ENCODE measurements around the gene POLD2.

POLD2 gene

DNA sequence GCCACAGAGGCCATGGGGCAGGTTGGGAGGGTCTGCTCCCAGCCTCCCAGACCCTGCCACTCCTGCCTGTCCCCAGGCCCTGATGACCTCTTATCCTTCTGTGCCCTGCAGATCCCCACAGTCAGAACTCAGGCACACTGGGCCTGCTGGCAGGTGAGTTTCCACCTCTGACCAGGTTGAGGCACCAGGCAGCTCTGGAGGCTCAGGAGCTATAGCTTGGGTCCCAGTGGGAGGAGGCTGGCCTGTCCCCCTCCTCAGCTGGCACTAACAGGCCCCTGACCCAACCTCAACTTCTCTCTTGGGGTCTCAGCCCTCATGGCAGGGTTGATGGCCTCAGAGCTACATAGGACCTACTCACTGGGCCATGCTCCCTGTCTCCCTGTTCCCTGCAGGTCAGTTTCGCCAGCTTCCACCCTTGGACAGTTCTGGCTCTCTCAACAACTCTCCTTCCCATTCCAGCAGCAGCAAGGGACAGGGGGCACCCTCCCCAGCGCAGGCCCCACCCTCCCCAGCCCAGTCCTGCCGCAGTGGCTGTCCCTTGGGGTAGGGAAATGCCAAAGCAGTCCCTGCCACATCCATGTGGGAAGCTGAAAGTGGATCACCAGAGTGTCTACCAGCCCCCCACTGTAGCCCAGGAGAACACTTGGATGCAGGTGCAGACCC lies 21.9 kb downstream of the POLD2 start:
- DNase-seq, result no peak

DNA sequence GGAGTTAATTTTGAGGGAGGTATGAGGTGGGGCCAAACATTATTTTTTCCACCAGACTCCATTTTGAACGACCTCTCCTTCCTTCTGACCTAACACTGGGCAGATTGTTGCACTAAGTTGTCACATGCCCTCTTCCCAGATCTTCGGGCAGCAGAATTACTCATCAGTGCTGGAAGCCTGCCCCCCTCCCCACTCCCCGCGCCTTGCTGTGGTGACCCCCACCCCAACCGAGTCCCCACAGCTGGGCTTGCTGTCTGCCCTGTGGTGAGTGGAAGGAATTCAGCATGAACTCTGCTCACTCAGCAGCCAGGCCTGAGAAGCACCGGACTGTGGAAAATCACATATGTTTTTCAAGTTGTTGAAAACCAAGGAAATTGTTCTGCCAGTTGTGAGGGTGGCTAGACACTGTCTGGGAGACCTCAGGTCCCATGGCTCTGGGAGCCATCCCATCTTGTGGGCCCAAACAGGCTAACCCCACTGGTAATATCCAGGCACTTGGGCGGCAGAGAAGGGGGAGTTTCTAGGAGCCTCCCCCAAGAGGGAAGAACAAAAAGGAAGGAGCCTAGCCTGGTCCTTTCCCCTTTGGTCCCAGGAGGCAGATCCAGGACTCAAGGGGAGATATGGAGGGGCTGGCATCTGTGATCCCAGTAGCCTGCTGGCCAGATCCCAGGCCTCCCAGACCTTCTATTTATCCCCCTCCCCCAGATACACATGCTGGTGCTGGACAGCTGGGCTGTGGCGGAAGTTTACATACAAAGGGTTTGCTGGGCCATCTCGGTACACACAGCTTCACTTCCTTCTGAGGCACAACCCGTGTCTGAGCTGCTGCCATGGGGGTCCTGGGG lies 22.7 kb downstream of the POLD2 start:
- no peak for DNase-seq

DNA sequence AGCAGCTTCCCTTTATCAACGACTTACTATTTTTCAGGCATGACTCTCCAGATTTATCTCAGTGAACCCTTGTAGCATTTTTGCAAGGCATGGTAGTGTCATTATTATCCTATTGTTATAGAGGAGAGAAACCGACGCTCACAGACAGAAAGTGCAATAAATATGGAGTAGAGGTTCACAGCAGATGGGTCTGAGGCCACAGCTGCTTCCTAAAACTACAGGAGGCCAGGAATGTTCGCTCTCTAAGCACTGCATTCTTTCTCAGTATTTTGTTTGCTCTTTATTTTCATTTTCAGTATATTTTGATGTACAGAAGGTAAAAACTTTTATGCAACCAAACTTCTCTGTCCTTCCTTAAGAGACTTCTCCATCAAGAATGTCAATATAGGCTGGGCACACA lies 23.7 kb downstream of the POLD2 start:
- DNase-seq, result no peak

DNA sequence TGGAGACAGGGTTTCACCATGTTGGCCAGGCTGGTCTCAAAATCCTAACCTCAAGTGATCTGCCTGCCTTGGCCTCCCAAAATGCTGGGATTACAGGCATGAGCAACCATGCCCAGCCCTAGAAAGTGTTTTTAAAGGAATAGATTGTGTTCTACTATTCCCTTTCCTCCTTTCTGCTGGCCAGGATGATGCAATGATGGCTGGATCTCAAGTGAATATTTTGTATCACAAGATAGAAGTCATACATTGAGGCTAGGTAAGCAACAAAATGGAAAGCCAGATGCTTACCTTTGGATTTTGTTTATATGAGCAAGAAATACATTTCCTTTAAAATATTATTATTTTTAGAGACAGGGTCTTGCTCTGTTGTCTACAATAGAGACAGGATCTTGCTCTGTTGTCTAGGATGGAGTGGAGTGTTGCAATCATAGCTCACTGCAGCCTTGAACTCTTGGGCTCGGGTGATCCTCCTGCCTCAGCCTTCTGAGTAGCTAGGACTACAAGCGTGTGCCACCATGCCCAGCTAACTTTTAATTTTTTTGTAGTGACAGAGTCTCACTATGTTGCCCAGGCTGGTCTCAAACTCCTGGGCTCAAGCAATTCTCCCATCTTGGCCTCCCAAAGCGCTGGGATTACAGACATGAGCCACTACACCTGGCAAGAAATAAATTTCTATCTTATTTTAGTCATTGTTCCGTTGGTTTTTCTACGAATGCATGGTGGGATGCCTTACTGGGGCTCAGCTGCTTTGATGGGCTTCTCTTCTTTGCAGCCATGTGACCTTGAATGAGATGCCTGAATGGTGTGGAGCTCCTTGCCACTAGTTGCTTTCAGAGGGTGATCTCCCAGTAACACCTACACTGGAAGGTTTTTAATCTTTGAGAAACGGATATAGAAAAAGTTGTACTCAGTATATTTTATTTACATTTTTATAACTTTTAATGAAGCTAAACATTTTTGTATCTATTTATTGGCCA lies 25.0 kb downstream of the POLD2 start:
- no peak for DNase-seq

DNA sequence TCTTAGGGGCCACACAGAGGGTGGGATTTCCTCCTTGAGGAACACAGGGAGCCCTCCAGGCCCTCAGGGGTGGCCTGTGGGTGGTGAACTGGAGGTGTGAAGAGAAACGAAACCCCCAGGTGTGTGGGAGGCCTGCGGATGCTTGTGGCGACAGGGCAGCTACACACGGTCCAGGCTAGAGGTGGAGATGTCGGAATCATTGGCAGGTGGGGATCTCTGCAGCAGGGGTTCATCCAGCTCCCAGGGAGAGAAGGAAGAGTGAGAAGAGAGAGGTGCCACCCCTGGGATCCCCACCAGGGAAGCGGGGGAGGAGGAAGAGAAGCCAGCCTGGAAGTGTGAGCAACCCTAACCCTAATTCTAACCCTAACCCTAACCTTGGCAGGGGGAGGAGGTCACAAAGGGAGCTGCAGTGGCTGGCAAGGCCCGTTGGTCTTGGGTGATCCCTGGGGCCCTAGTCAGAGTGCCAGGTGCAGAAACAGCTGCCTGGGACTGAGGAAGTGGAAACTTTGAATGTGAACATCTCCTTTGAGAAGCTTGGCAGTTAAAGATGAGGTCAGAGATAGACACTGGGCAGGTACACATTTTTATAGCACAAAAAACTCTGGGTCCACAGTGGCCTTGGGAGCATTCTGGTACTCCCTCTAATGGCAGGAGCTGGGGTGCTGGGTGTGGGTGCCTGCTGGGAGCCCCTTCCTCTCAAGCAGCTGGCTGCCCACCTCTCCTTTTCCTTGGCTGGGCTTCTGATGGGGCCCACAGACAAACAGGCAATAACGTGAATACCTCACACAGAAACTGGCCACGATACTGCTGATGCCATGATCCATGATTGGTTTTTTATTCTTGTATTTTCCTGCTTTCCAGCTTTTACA lies 26.1 kb downstream of the POLD2 start:
- DNase-seq, result no peak

DNA sequence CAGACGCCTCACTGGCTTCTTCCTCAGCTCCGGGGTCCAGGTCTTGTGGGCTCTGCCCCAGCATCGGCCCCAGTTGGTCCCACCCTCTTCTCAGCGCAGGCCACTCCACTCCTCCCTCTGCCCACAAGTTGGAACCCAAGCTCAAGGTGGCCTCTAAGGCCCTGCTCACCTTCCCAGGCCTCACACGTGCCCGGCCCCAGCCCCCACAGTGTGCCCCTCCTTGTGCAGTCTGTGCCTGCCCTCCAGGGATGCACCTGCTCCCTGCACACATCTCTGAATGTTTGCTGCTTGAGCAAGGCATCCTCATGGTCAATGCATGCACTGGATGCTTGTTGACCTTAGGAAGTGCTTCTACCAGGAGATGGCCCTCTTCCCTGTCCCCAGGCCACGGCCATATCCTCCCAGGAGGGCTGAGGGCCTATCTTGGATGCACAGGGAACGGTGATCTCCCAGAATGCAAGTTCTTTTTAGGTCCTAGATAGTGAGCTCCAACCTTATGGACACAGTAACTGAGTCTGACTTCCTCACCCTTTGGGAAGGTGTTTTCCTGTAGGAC lies 26.9 kb downstream of the POLD2 start:
- no peak for DNase-seq

DNA sequence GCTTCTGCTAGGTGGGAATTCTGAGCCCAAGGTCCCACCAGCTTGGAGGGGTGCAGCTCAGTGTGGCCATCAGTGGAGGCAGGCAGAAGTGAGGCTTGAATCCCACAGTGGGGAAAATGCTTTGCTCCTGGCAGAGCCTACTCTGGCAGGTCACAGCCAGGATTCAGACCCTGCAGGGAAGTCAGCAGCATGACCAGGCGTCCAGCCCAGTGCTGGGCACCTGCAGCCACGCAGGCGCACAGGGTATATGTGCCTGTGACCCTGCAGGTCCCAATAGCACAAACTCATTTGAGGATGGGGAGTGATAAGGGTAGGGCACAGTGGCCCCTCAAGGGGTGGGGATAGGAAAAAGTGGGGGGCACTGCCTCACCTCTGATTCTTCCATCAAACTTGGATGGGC lies 27.6 kb downstream of the POLD2 start:
- no peak for DNase-seq

DNA sequence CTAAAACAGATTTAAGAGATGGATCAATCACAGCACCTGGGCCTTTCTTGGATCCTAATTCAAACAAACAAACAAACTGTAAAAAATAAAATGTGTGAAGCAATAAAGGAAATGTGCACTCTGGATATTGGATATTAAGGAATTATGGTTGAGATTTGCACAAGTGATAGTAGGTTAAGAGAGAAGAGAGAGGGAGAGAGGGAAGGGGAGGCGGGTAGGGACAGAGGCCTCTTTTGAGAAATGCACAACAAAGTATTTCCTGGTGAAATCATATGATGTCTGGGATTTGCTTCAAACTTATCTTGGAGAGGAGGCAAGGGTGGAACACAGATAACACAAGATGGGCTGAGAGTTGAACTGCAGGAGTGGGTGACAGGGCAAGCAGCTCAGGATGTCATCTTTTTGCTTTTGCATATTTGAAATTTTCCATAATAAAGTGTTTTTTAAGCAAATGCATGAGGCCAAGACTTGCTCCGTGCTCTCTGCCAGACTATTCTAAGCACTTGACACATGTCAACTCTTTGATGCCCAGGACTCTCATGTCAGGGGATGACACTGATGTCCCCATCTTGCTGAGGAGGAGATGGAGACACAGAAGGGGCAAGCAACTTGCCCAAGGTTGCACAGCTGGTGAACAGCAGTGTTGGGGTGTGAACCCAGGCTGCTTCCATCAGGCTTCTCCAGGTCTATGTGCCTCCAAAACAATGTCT lies 28.3 kb downstream of the POLD2 start:
- DNase-seq, result no peak

DNA sequence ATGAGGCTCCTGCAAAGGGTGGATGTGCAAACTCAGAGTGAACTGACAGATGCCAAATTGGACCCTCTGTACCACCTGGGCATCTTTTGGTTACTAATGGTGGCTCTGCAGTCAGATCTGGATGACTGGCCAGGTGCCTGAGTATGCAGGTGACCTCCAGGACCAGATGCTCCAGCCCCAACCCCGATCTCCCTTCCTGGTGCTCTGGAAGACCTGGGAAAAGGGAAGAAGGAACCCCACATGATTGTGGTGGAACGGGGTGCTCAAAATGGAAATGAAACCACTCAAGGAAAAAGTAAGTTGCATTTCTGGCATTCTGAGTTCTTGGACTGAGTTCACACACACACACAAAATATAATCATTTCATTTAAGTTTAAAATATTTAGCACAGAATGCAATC lies 29.0 kb downstream of the POLD2 start:
- no peak for DNase-seq

DNA sequence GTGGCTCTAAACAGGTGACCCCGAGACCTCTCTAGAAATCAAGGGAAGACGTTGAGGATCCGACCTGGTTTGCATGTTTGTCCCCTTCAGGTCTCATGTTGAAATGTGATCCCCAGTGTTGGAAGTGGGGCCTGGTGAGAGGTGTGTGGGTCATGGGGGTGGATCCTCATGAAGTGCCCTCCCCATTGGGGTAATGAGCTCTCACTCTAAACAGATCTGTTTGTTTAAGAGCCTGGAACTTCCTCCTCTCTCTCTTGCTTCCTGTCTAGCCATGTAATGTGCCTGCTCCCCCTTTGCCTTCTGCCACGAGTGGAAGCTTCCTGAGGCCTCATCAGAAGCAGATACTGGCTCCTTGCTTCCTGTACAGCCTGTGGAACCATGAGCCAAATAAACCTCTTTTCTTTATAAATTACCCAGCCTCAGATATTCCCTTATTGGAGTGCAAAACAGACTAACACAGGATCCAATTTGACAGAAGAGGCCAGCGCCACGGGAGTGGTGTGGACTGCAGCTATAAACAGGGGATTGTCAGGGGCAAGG lies 30.2 kb downstream of the POLD2 start:
- no peak for DNase-seq

DNA sequence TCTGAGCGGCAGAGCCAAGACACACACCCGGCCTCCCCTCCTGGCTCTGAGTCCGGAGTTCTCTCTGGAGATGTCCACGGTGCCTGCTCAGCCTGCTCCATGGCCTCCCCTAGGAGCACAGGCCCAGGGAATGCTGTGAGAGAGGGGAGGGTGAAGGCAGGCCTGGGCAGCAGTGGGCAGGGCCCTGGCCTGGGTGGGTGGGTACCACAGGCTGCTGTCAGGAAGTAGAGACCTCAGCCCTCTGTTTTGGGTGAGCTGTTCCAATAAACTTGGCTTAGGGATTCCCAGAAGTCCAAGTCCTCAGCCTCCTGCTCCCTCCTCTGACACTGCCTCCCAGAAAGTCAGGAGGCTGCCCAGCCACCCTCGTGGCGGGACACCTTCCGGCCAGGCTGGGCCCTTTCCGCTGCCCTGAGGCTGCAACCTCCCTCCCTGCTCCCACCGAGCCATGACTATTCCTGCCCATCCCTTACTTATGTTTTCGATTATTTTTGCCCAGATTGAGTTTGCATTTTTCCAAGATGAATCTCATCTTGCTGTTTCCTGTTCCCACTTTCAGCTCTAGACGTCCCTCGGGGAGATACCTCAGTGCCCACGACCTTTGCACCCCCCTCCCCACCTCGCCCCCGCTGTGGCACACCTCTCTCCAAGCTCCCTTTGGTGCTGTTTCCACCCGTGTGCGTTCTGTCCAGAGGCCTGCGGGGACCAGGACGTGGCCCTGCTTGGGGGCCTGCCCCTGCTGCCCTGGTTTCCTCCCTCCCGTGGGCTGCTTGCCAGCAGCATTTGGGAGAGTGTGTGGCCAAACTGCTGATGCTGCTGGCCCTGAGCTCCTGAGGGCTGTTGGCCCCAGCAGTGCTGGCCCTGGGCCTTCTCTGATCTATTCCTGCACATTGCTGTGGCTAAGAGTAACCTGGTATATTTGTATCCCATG lies 35.2 kb downstream of the POLD2 start:
- DNase-seq, result no peak

DNA sequence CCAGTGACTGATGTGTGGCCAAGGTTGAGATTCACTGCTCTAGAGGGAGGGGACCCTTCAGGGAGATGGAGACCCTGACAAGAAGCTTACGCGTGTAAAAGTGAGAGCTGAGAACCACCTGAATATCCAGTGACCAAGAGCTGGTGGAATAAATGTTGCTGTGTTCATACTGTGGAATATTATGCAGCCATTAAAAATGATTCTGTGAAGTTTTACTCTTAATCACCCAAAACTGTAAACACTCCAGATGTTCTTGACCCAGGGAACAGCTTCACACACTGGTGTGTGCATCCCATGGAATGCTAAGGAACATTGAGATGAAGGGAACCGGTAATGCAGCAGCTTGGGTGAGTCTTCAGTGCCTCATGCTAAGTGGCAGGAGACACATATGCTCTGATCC lies 36.7 kb downstream of the POLD2 start:
- DNase-seq, result no peak

DNA sequence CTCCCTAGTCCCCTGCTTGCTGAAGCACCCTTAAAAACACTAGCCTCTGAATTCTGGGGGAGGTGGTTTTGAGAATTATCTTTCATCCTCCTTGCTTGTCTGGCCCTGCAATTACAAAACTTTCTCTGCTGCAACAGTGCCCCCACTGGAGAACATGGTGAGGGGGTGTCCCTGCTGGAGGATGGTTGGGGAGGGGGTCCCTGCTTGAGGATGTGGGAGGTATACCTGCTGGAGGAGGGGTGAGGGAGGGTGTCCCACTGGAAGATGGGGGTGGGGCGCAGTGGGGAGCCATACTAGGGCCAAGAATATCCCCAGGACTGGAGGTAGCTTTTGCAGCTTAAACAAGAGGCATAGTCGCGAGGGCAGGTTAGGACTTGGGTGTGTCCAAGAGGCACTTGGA lies 37.8 kb downstream of the POLD2 start:
- no peak for DNase-seq

DNA sequence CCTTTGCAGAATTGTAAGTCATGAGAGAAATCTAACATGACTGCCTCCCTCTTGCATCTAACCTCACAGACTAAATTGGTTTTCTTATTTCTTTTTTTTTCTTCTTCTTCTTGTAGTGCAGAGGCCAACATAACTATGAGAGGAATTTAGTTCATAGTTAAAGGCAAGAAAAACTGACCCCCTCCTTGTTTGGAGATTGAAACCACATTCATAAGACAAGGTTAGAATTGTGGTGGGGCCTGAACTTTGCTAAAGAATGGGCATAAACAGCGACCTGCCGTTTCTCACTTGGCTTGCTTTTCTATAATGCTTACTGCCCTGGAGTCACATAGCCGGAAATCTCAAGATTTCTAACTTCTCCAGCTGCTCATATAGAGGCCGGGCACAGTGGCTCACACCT lies 38.6 kb downstream of the POLD2 start:
- DNase-seq, result no peak

DNA sequence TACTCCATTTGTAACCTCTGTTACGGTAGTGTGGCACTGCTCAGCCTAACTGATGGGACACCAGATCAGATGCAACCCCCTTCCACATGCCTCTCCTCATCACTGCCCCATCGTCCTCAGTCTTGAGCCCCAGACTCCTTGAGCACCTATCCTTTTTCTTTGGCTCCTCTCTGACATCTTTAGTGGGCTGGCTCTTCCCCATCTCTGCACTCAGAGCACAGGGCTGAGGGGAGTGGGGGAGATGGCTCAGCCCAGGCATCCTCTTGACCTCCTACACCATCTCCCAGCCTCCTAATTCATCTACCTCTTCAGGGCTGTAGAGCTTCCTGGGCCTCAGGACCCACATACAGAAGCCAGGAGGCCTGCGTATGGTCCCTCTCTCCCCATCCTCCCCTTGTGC lies 39.6 kb downstream of the POLD2 start:
- DNase-seq, result no peak

DNA sequence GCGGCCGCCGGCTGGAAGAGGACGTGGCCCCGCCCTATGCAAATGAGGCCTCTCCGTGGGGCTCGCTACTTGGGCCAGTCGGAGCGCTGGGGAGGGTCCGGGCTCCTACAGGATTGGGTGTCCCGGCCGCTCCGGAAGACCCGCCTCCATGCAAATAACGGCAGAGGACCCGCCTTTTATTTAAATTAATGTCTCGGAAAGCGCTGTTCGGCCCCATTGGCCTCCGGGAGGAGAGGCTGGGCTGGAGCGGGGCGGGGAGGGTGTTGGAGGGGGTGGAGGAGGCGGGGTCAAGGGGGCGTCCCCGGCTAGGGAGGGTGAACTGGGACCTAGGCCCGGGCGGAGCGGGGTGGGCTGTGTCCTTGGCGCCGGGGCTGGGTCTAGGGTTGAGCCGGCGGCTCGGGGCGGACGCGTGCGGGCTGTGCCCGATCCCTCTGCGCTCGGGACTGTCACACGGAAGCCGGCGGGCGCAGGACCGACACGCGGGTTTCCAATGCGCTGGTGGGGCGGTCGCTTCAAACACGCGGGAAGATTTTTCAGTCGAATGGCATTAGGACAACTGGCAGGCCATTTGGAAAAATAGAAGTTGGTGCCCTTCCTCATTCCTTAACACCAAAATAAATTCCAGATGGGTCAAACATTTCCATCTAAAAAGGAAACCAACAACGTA lies 40.7 kb downstream of the POLD2 start:
- peak; percentile 99 for DNase-seq

DNA sequence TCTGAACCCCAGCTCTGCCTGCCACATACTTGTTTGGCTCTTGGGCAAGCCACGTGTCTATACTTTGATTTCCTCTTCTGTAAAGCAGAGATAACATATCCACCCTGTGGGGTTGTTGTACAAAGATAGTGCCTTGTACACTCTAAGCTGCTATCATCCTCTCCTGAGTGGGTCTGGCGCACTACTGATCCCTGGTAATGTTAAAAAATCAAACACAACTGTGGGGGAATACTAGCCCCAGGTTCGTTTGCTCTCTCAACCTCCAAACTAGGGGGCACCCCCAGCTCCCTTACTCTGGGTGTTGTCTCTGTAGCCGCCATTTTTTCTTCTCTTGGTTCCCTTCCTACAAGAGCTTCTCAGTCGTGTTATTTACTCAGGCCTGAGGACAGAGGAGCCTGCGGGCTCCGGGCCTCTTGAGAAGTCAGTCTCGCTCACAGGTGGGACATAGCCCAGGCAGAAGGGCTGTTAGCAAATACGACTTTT lies 42.0 kb downstream of the POLD2 start:
- no peak for DNase-seq

DNA sequence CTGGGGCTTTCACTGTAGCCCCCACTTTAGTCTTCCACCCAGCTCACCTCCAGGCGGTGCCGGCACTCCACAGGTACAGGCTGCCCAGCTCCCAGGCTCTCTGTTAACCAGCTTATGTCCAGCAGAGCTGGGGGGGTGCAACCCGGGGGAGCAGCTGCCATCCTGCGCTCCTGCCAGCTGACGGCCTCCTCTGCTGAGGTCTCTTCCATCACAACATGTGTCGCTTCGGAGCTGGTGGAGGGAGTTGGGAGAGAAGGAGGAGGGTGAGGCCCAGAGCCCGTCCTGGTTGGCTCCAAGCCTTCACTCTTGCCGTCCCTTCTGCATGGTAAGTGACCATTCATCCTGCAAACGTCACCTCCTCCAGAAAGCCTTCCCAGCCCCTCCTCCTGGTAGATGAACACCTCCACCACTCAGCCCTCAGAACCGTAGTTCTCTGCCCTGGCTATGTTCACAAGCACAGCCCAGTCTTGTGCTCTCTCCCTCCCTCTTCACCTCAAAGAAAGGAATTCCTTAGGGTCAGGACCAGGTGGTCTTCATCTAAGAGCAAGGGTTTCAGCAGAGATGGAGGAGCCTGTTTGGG lies 42.6 kb downstream of the POLD2 start:
- no peak for DNase-seq

DNA sequence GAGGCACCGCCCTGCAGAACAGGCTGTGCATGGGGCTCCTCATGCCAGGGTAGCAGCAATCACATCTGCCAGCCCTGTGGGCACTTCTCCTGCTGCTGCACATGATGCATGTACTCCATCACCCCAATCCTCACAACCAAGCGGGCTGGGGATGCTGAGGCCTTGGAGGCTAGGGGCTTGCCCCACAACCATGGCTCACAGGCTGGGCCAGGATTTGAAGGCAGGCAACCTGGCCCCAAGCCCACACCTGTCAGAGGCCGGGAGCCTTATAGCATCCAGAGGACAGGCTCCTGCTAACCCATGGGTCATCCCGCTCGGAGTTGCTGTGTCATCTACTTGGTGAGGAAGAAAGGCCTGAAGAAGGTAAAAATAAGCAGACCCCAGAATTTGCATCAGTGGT lies 43.2 kb downstream of the POLD2 start:
- DNase-seq, result no peak
